GM12864 (cell line): ENCODE measurements around the gene SMYD3.

ENCODE experiments used
- DNase-seq: peaks from one replicate; pipeline ENCODE4 v3.0.0-alpha.2; 2011; ENCODE audit warnings: low read depth
- H3K4me3 ChIP-seq: 2 replicates; pipeline ENCODE4 v1.5.1; 2011; ENCODE audit warnings: mild to moderate bottlenecking, low read depth, low read length, control low read depth
- TF ChIP-seq, protein P1 (sequence below): IDR thresholded peaks from 2 replicates; pipeline ENCODE4 v1.5.1; 2011; ENCODE audit warnings: low read depth, mild to moderate bottlenecking, moderate library complexity, low read length, control low read depth, inconsistent platforms; ENCODE audit errors: missing control alignments

The SMYD3 gene

DNA sequence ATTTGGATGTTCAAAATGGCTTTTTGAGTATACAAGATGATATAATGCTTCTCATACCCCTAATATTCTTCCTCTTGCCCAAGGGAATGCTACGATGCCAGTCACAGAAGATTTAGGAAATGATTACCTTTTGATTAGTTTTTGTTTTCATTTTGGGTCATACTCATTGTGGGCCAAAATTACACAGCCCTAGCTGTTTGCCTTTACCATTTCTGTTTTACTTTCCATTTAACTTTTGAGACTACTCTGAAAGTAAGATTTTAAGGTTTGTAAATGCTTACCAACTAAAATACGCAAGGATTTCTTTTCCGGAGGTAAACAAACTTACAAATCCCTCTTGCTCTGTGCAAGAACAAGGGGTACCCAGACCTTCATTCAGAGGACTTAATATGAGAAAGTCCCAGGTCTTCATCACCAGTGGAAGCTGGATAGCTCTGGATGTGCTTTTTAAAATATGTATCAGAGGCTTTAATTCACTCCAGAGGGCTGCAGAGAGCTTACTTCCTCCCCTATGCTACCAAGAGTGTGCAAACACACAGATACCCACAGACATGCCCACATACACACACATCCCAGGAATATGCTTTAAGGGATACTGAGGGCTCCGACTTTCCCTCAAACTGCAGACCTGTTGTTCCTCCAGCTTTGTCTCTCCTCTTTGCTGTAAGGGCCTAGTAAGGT, 631.4 kb downstream of the SMYD3 start:
- H3K4me3 ChIP-seq, result no peak overlapping the region
- TF ChIP-seq, protein P1, sequence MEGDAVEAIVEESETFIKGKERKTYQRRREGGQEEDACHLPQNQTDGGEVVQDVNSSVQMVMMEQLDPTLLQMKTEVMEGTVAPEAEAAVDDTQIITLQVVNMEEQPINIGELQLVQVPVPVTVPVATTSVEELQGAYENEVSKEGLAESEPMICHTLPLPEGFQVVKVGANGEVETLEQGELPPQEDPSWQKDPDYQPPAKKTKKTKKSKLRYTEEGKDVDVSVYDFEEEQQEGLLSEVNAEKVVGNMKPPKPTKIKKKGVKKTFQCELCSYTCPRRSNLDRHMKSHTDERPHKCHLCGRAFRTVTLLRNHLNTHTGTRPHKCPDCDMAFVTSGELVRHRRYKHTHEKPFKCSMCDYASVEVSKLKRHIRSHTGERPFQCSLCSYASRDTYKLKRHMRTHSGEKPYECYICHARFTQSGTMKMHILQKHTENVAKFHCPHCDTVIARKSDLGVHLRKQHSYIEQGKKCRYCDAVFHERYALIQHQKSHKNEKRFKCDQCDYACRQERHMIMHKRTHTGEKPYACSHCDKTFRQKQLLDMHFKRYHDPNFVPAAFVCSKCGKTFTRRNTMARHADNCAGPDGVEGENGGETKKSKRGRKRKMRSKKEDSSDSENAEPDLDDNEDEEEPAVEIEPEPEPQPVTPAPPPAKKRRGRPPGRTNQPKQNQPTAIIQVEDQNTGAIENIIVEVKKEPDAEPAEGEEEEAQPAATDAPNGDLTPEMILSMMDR, result no peak
- DNase-seq, result no peak

DNA sequence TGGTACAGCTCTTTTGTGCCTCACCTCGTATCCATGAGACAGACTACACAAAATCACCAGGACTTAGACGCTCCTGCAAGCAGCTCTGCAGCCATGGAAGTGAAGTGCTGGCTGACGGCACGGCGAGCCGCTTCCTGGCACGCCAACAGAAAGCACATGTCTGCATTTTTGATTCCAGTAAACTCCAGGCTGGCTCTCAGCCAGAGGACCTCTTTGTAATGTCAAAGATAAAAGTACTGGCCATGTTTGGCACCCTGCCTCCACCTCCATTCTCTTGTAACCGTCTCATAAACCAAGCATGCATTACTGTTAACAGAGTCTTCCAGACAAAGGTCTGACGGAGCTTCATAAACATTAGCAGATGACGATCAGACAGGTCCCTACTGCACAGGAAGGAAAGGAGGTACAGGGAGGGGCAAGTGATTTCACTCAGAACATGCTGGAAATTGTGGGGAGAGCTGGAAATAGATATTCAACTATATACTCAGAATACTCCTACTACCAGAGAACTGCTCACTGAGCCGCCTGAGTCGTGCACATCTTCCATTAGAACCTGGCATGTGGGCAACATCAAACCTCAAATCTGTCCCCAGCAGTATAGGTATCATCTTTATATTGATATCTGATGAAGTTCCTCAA, 632.0 kb downstream of the SMYD3 start:
- TF ChIP-seq, protein P1, result no peak
- no peak overlapping the region for H3K4me3 ChIP-seq
- DNase-seq, result no peak

- TF ChIP-seq, protein P1, result no peak
- no peak overlapping the region for H3K4me3 ChIP-seq
- DNase-seq, result no peak
Measured at GRCh38 chr1:245873883-245874671, 633.0 kb downstream of the SMYD3 start.

DNA sequence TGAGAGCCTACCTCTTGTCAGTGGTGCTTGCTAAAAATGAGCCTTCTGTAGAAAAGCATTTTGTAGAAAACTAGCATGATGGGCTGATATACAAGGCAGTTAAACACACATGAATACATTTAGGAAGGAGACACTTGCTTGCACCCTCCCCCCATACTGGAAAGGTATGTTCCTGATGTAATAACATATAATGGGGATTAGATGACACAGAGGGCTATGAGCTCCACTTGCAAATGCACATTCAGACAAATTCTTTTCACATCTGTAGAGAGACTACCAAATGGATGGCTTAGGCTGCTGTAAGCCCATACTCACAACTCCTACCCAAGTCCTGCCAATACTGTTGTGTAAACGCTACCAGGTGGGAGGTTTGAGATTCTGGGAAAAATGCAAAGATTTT, 634.0 kb downstream of the SMYD3 start:
- TF ChIP-seq, protein P1, result no peak

GRCh38 chr1:245872475-245872874, 634.6 kb downstream of the SMYD3 start:
- TF ChIP-seq, protein P1, result no peak
- DNase-seq, result no peak
- H3K4me3 ChIP-seq, result no peak overlapping the region

More for the DNA sequence above, 634.0 kb downstream of the SMYD3 start:
- DNase-seq, result no peak
- H3K4me3 ChIP-seq, result no peak overlapping the region

GRCh38 chr1:245871915-245872314, 635.2 kb downstream of the SMYD3 start:
- TF ChIP-seq, protein P1, result no peak
- DNase-seq, result no peak
- H3K4me3 ChIP-seq, result no peak overlapping the region
